HepG2 (cell line): Measurements from ENCODE around the gene IGIP. TPM values are rescaled to one million over a fixed set of nuclear protein-coding genes. Genes with fewer than 3 reads are reported as not detected.

Source experiments
- BORCS8-MEF2B ChIP-seq: sonication (generic); formaldehyde crosslinking; IDR thresholded peaks from 2 replicates; pipeline ENCODE4 v1.8.0; 2022; ENCODE audit warnings: mild to moderate bottlenecking, missing genetic modification reagents
- FOXK1 ChIP-seq: sonication (generic); formaldehyde crosslinking; IDR thresholded peaks from 2 replicates; pipeline ENCODE4 v1.4.0; 2020; ENCODE audit warnings: low read depth, missing genetic modification reagents, borderline replicate concordance
- GABPB1 ChIP-seq: IDR thresholded peaks from 2 replicates; pipeline ENCODE4 v1.6.1; 2016; ENCODE audit warnings: mild to moderate bottlenecking, missing genetic modification reagents, moderate library complexity, missing compliant biosample characterization
- HDAC2 ChIP-seq: sonication (generic); formaldehyde crosslinking; IDR thresholded peaks from 2 replicates; pipeline ENCODE4 v1.4.0; 2020; ENCODE audit warnings: missing genetic modification reagents
- HMGXB4 ChIP-seq, 2 experiments: sonication (generic) in 1 of 2; formaldehyde crosslinking in 1 of 2; IDR thresholded peaks; 2 replicates each; pipeline versions ENCODE4 v1.4.0 to v1.6.1; 2018 to 2020; ENCODE audit warnings: missing genetic modification reagents in 2 of 2, borderline replicate concordance in 1 of 2, low read depth in 1 of 2, mild to moderate bottlenecking in 1 of 2, missing biosample characterization in 1 of 2
- KAT7 ChIP-seq: IDR thresholded peaks from 2 replicates; pipeline ENCODE4 v1.6.1; 2018; ENCODE audit warnings: borderline replicate concordance, missing compliant biosample characterization
- KMT2A ChIP-seq: sonication (generic); formaldehyde crosslinking; IDR thresholded peaks from 2 replicates; pipeline ENCODE4 v1.4.0; 2020; ENCODE audit warnings: missing genetic modification reagents
- NAIF1 ChIP-seq: sonication (generic); formaldehyde crosslinking; IDR thresholded peaks from 2 replicates; pipeline ENCODE4 v1.5.0; 2020; ENCODE audit warnings: mild to moderate bottlenecking, missing genetic modification reagents, borderline replicate concordance
- RFXAP ChIP-seq: sonication (generic); formaldehyde crosslinking; IDR thresholded peaks from 2 replicates; pipeline ENCODE4 v1.4.0; 2020; ENCODE audit warnings: missing genetic modification reagents, borderline replicate concordance
- RXRB ChIP-seq: IDR thresholded peaks from 2 replicates; pipeline ENCODE4 v1.6.1; 2016; ENCODE audit warnings: borderline replicate concordance, missing genetic modification reagents, missing compliant biosample characterization
- SUZ12 ChIP-seq: fragments of 150-350 bp; IDR thresholded peaks from 2 replicates; pipeline ENCODE4 v1.6.1; 2014; ENCODE audit warnings: low read depth, low read length
- YY1 ChIP-seq: IDR thresholded peaks from 2 replicates; pipeline ENCODE4 v1.6.1; 2011; ENCODE audit warnings: low read length, low read depth, moderate library complexity, mild to moderate bottlenecking; ENCODE audit not compliant: insufficient read depth, insufficient replicate concordance
- ZFP36L1 ChIP-seq: sonication (generic); formaldehyde crosslinking; IDR thresholded peaks from 2 replicates; pipeline ENCODE4 v1.8.0; 2022; ENCODE audit warnings: mild to moderate bottlenecking, missing genetic modification reagents, moderate library complexity
- ZFX ChIP-seq: sonication (generic); formaldehyde crosslinking; IDR thresholded peaks from 2 replicates; pipeline ENCODE4 v1.4.0; 2020; ENCODE audit warnings: mild to moderate bottlenecking, low read depth, missing genetic modification reagents, moderate library complexity
- ZGPAT ChIP-seq: IDR thresholded peaks from 2 replicates; pipeline ENCODE4 v1.6.1; 2016; ENCODE audit warnings: mild to moderate bottlenecking
- ZNF224 ChIP-seq: sonication (generic); formaldehyde crosslinking; IDR thresholded peaks from 2 replicates; pipeline ENCODE4 v1.5.0; 2020; ENCODE audit warnings: mild to moderate bottlenecking, missing genetic modification reagents
- ZNF607 ChIP-seq: sonication (generic); formaldehyde crosslinking; IDR thresholded peaks from 2 replicates; pipeline ENCODE4 v1.5.1; 2020; ENCODE audit warnings: missing genetic modification reagents, mild to moderate bottlenecking, borderline replicate concordance
- ZNF773 ChIP-seq: sonication (generic); formaldehyde crosslinking; IDR thresholded peaks from 2 replicates; pipeline ENCODE4 v1.4.0; 2020; ENCODE audit warnings: missing genetic modification reagents, borderline replicate concordance
- ZNF777 ChIP-seq: sonication (generic); formaldehyde crosslinking; IDR thresholded peaks from 2 replicates; pipeline ENCODE4 v1.4.0; 2020; ENCODE audit warnings: missing genetic modification reagents
- ZNF781 ChIP-seq: sonication (generic); formaldehyde crosslinking; IDR thresholded peaks from 2 replicates; pipeline ENCODE4 v1.5.1; 2020; ENCODE audit warnings: borderline replicate concordance, mild to moderate bottlenecking, missing genetic modification reagents; ENCODE audit errors: not compliant biosample characterization
- ZNF788 ChIP-seq: sonication (generic); formaldehyde crosslinking; IDR thresholded peaks from 2 replicates; pipeline ENCODE4 v1.5.0; 2020; ENCODE audit warnings: mild to moderate bottlenecking, missing genetic modification reagents, borderline replicate concordance
- ZNF800 ChIP-seq: sonication (generic); formaldehyde crosslinking; IDR thresholded peaks from 2 replicates; pipeline ENCODE4 v1.4.0; 2020; ENCODE audit warnings: missing genetic modification reagents
- ZNF83 ChIP-seq: sonication (generic); formaldehyde crosslinking; IDR thresholded peaks from 2 replicates; pipeline ENCODE4 v1.4.0; 2020; ENCODE audit warnings: missing genetic modification reagents, mild to moderate bottlenecking, borderline replicate concordance
- ZNF850 ChIP-seq: sonication (generic); formaldehyde crosslinking; conservative IDR thresholded peaks from 2 replicates; pipeline ENCODE4 v1.9.0; 2021; ENCODE audit warnings: mild to moderate bottlenecking, missing genetic modification reagents
- polyA plus RNA-seq, 8 experiments: library from polyadenylated mRNA; depleted of rRNA in 3 of 8; stranded (reverse) in 7 of 8; unstranded in 1 of 8; fragments of >200 nt; fragmentation: Illumina TruSeq in 4 of 8; extraction: Trizol in 4 of 8; gene quantifications; 2 replicates each; pipeline versions ENCODE4 v1.2.1 to v1.2.3, GENCODE V29; 2011 to 2016; ENCODE audit warnings: low read depth in 4 of 8, missing spikeins in 1 of 8, mixed read lengths in 1 of 8; ENCODE audit not compliant: insufficient read depth in 1 of 8
- total RNA-seq, 5 experiments: library from RNA; depleted of rRNA; stranded (reverse); fragments of >200 nt; fragmentation: Illumina TruSeq; extraction: Trizol; gene quantifications; 2 replicates each; pipeline ENCODE4 v1.2.3, GENCODE V29; 2016; ENCODE audit warnings: low read depth in 1 of 5

Gene IGIP
- total and polyA plus RNA-seq, 2 of the 13 experiments (the other 11 are each of a cell fraction or from before 2014, with no cell fraction given) = 1.7 to 2.1 TPM

DNA sequence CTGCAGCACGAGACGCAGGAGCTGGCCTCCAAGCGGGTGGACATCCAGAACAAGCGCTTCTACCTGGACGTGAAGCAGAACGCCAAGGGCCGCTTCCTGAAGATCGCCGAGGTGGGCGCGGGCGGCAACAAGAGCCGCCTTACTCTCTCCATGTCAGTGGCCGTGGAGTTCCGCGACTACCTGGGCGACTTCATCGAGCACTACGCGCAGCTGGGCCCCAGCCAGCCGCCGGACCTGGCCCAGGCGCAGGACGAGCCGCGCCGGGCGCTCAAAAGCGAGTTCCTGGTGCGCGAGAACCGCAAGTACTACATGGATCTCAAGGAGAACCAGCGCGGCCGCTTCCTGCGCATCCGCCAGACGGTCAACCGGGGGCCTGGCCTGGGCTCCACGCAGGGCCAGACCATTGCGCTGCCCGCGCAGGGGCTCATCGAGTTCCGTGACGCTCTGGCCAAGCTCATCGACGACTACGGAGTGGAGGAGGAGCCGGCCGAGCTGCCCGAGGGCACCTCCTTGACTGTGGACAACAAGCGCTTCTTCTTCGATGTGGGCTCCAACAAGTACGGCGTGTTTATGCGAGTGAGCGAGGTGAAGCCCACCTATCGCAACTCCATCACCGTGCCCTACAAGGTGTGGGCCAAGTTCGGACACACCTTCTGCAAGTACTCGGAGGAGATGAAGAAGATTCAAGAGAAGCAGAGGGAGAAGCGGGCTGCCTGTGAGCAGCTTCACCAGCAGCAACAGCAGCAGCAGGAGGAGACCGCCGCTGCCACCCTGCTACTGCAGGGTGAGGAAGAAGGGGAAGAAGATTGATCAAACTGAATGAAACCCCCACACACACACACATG is 11.2 kb upstream of the IGIP start (continued):
- TF ChIP-seq ZNF777 (CRISPR knock-in tag) = peak; percentile 85
- 0 out of 2 replicates have a peak, but pooled peaks have one; percentile 35 for TF ChIP-seq HDAC2 (CRISPR knock-in tag)
- TF ChIP-seq ZNF224 = 0 out of 2 replicates have a peak, but pooled peaks have one; percentile 71
- peak; percentile 35 for TF ChIP-seq ZNF781 (CRISPR knock-in tag)
- peak; percentile 69 for TF ChIP-seq ZFX (CRISPR knock-in tag)
- no peak for TF ChIP-seq RXRB
- TF ChIP-seq GABPB1 (CRISPR knock-in tag) = peak; percentile 66
- no peak for TF ChIP-seq YY1
- TF ChIP-seq KAT7 (CRISPR knock-in tag) = peak; percentile 52; the same call in 1 of the 2 replicates
- TF ChIP-seq ZNF607 (CRISPR knock-in tag) = peak; percentile 55; the same call in 1 of the 2 replicates
- 0 out of 2 replicates have a peak, but pooled peaks have one; percentile 44 for TF ChIP-seq BORCS8-MEF2B (CRISPR knock-in tag)
- TF ChIP-seq ZGPAT (CRISPR knock-in tag) = peak; percentile 39; the same call in 1 of the 2 replicates
- 0 out of 2 replicates have a peak, but pooled peaks have one; percentile 64 for TF ChIP-seq ZNF800
- no peak for TF ChIP-seq SUZ12
- TF ChIP-seq ZNF788 (CRISPR knock-in tag) = no peak
- peak; percentile 6 to 39; a peak in 2 of 4 replicates for TF ChIP-seq HMGXB4 (CRISPR knock-in tag; IDR thresholded peaks at IDR 0.05; ENCODE audit: borderline replicate concordance in 1 of 2, low read depth in 1 of 2)
- TF ChIP-seq FOXK1 (CRISPR knock-in tag) = 0 out of 2 replicates have a peak, but pooled peaks have one; percentile 15
- peak; percentile 81; the same call in 1 of the 2 replicates for TF ChIP-seq ZNF773 (CRISPR knock-in tag)
- peak; percentile 29; the same call in 1 of the 2 replicates for TF ChIP-seq NAIF1 (CRISPR knock-in tag)
- no peak for TF ChIP-seq RFXAP
- TF ChIP-seq ZNF850 (CRISPR knock-in tag) = no peak
- peak; percentile 60 for TF ChIP-seq KMT2A (CRISPR knock-in tag)
- TF ChIP-seq ZFP36L1 (CRISPR knock-in tag) = 0 out of 2 replicates have a peak, but pooled peaks have one; percentile 7
- no peak for TF ChIP-seq ZNF83 (CRISPR knock-in tag)
